HG02623 (cell line): ENCODE results near the gene EPHA2.
"Not testable (repeated sequence)": the region's sequence is repeated elsewhere in the genome, so short reads cannot be mapped to it uniquely, and the experiment has no call there.

ENCODE experiments used
- ATAC-seq: cut with Tn5 transposase; IDR thresholded peaks from one replicate; pipeline ENCODE4 v1.9.1; 2021; ENCODE audit warnings: moderate library complexity; ENCODE audit not compliant: unreplicated experiment

Gene EPHA2

DNA sequence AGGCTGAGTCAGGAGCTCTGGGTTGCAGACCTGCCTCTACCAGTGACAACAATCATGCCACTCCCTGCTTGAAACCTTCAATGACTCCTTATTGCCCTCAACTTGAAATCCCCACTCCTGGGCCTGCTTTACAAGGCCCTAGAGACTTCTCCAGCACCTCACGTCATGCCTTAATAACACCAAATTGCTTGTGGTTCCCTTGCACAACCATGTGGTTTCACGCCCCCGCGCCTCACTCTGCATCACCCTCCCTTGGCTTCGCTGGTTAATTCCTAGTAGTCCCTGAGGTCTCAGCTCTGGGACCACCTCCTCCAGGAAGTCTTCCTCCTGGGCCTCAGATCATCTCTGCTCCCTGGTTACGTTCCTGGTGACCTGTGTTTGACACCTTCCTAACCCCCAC is 33.0 kb downstream of the EPHA2 start:
- no peak for ATAC-seq

DNA sequence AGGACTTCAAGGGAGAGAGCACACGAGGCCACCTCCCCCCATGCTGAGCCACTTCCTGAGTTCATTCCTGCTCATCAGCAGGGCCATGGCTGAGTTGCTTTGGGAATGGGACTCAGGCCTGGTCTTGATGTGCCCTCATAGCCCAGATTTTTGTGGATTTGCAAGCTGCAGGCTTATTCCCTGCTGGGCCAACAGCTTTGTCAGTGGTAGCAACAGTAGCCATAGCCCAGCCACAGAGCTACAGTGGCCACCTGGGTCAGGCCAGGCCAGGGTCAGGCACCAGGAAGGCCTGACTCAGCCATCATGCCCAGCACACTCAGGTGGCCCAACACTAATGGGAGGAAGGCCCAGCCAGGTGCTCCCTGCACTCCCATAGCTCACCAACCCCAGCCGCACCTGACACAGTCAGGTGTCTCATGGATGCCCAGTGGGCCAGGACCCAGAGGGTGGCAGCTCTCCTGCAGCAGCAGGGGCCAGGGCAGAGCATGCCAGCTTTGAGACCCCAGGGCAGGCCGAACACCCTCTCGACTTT is 33.5 kb downstream of the EPHA2 start:
- no peak for ATAC-seq

DNA sequence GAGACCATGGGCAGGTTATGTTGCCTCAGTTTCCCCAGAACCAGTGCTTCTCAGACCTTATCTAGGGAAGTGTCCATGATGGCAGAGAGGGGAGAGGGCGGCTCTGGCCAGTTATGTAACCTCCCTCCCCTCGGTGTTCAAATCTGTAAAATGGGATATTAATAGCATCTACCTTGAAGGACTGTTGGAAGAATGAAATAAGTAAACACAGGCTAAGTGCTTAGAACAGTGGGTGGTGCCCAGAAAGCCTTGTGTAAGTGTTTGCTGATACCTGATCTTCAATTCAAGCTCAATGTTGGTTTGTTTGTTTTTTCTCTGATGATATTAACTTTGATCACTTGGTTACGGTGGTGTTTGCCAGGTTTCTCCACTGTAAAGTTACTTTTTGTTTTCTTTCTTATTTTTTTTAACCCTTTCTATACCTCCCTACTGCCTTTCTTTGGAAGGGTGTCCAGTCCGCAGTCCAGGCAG is 34.9 kb downstream of the EPHA2 start:
- no peak for ATAC-seq

DNA sequence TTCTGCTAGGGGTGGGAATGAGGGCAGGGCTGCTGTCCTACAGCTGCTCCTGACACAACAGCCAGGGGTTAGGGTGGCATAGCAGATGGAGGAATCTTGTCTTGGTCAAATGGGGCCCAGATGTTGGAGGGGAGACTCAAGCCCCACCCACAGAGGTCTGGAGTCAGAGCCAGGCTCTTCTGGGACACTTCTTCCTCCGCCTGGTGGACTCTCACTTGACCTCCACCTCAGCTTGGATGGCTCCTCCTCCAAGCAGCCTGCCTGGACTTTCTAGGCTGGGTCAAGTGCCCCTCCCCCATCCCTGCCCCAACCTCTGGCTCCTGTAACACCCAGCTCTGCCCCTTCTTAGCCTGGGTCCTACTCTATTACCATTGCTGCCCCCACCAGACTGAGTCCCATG is 35.5 kb downstream of the EPHA2 start:
- ATAC-seq: no peak

DNA sequence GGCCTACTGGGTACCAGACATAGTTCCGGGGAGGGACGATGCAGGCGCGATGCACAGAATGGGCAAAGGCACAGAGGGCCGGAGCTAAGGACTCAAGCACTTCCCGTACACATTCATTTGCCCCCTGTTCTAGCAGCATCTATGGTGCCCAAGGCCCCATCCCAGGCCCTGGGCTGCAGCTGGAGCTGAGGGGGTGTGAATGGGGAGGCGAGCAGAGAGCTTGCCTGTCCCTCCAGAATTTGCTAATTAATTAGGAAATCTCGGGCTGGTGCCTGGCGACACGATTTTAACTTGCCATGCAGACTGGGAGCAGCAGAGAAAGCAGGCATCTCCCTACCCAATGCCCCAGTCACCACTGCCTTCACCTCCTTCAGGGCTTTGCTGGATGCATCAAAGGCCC is 35.9 kb downstream of the EPHA2 start:
- no peak for ATAC-seq

DNA sequence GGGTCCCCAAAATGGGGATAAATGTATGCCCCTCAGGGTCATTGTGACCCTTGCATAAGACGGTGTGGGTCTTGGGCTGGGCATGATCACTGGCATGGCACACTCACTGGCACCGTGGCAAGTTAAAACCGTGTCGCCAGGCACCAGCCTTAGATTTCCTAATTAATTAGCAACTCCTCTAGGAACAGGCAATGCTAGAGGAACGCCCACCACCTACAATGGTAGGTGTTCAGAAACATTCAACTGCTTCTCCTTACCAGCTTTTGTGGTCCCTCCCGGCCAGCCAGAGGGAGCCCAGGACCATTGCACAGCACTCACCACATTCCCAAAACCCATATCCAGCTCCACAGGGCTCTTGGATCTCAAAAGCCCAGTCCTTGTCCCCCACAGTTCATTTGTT is 36.4 kb downstream of the EPHA2 start:
- no peak for ATAC-seq

DNA sequence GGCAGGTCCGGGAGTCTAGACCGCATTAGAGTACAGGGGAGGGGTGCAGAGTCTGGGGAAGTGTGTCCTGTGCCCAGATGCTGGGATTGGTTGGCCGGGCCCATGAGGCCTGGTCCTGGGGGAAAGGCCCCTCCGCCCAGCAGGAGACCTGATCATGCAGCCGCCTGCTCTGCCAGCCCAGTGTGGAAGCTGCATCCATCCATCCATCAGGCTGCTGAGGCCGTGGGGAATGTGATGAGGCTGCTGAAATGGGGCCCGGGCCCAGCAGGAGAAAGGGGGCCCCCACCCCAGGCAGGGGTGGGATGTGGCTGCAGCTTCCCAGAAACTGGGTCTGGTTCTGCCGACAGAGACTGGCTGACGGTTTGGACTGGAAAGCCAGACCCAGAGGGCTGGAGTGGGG is 37.2 kb downstream of the EPHA2 start:
- ATAC-seq: no peak

DNA sequence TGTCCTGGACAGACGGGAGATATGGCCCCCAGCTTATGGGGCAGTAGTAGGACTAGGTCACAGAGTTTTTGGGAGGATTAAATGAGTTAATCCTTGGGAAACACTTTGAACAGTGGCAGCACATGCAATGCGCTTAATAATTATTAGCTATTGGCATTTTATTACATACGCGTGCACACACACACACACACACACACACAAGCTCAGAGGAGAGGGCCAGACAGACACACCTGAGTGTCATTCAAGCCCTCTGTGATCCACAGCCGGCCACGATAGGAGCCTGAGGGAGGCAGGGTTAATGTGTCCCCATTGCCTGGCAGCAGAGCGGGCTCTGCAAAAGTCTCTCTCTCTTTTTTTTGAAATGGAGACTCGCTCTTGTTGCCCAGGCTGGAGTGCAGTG is 37.9 kb downstream of the EPHA2 start:
- no peak for ATAC-seq

DNA sequence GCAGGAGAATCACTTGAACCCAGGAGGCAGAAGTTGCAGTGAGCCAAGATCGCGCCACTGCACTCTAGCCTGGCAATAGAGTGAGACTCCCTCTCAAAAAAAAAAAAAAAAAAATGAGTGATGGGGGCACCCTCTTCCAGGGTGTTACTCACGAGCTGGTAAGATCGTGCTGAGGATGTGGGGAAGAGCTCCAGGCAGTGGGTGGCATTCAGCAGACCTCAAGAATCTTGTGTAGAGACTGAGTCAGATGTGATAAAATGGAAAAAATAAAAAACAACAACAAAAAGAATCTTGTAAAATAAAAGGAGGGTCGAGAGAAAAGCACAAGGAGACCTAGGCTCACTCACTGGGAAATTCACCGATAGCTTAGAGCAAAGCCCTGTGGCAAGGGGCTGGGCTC is 38.5 kb downstream of the EPHA2 start:
- ATAC-seq: no peak

DNA sequence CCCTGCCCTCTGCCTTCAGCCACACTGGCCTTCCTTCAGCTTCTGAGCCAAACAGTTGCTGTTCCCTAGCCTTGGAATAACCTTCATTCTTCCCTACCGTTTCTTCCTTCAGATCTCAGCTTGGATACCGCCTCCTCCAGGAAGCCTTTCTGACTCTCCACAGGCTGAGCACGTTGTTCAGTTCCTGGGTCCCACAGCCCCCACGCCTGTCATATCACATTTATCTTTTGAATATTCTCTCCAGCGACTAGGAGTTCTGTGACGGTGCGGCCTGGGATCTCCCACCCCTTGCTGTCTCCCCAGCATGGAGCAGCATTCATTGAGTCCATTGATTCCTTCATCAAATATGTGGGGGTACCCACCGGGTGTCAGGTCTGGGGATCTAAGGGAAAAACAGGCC is 39.2 kb downstream of the EPHA2 start:
- ATAC-seq: no peak

DNA sequence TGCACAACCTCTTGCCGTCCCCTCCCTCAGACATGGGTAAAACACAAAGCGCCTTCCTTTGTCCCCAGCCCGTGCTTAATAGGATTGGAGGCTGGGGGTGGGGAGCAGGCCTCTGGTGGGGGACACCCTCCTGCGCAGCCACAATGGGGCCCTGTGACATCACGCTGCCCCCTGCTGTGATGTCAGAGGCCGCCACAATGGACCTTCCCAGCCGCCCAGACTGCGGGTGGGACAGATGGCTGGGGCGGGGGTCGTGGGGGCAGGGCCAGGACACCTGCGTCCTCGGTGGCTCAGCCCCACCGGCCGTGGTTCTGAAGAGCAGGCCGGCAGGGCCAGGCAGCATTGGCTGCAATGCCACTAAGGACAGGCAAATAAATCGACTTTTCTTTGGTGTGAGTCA is 39.9 kb downstream of the EPHA2 start:
- no peak for ATAC-seq

DNA sequence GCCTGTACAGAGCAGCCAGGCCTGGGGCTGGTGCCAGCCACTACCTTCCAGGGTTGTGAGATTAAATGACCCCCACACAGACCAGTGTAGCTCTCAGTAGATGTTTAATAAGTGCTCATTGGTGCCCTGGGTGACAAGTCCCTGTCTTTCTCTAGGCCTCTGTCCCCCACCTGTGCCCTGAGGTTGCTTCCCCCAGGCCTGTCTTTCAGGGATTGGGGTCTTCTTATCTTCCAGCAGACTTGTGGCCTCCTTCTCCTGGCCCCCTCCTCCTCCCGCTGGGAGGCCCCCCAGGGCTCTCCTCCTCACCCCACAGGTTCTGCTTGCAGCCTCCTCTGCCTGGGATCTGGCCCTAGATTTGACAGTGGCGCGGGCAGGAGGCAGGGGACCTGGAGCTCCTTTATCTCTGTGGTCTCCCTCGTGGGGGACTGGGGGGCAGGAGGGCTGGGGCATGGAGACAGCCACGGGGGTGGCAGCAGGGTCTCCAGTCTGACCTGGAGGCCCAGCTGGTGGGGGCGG is 40.3 kb downstream of the EPHA2 start:
- no peak for ATAC-seq

DNA sequence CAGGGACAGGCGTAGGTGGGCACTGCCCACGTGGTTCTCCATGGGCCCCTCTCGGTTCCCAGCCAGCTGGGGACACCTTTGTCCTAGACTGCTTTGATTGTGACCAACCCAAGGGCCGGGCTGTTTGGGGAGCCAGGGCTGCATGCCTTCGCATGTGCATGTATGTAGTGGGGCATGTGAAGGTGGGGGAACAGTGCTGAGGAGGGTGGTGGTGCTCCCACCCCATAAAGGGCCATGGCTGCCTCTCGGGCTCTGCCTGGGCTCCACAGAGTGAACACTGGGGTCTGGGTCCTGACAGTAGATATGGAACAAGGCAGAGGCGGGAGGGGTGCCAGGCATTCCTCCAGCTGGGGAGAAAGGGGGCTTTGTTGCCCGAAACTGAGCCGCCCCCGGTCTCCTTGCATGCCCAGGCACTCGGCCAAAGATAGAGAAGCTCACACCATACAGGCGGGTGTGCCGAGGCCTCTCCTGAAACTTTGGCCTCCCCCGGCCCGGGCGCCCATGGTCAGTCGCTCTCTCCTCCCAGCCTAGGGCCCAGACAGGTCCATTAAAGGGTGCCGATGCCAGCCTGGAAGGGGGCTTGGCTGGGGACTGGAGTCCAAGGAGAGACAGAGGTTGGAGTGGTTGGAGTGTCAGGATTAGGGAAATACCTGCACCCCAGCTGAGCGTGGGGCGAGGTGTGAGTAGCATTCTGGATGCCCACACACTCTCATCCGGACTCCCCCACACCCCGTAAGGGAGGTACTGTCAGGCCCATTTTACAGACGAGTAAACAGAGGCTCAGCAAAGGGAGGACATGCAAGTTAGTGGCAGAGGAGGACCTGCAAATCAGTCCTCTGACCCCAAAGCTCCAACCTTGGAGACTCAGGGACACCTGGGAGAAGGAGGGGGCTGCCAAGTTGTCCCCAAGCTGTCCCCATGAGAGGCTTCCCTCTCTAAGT is 41.1 kb downstream of the EPHA2 start:
- no peak for ATAC-seq

DNA sequence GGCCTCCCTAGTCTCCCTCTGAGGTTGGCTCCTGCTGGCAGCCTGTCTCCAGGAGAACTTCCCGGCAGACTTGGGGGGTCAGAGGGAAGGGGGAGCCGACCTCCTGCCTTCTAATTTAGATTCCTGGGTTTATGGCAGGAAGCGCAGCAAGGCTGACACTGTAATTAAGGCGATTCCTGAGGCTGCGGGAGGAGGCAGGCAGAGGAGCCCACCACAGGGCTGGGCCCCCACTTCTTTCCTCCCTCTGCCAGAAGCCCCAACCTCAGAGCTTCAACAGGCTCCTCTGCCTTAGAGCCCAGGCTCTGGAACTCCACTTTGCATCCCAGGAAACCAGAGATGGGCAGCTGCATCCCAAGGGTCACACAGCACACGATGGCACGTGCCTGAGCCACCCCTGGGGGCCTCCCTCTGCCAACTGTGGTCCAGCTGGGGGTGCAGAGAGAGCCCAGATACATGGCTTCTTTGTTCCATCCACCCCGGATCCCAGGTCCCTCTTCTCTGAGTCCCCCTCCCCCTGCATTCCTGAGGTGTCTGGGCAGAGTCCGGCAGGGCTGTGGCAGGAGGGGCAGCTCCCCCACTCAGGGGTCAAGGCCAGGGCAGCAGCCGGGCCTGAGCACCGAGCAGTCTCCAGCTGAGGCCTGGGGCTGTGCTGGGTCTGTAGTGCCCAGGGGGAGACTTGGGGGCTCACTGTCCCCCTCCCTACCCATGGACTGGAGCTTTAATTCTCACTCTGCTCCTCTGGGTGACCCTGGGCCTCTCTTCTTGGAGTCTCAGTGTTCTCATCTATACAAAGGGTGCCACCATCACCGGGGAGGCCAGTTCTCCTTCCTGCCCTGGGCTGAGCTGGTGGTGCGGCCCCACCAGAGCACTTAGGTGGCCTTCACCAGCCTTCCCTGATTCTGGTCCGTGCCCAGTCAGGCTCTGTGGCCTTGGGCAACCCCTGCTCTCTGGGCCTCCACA is 43.0 kb downstream of the EPHA2 start:
- ATAC-seq: no peak

DNA sequence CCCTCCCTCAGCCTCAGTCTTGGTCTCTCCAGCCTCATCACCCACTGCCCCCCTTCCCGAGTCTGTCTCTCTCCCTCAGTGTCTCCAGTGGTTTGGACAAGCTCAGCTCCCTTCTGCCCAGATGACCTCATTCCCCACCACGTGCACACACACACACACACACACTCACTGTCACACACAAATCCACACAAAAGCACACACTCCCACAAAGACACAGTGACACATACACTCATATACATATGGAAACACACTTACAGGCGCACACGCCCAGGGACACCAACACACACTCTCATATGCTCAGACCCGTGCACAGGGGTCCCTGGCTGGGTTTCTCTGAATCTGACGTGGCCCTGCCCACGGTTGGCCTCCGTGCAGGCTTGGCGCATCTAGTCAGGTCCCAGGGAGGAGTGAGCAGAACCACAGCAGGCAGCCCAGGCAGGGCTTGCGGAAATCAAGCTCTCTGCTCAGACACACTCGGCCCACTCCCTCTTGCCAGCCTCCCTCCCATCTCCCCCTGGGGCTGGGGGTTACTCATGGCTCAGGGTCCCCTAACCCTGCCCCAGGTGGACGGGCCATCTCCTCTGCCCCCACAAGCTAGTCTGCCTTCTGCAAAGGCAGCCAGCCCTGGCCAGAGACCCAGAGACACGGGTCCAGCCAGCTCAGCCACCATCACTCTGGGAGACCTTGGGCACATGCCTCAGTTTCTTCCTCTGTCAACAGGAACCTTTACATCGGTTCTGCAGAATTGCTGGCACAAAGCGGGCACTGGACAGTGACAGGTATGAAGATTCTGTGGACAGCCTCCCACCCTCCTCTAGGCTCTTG is 43.9 kb downstream of the EPHA2 start:
- ATAC-seq: no peak

DNA sequence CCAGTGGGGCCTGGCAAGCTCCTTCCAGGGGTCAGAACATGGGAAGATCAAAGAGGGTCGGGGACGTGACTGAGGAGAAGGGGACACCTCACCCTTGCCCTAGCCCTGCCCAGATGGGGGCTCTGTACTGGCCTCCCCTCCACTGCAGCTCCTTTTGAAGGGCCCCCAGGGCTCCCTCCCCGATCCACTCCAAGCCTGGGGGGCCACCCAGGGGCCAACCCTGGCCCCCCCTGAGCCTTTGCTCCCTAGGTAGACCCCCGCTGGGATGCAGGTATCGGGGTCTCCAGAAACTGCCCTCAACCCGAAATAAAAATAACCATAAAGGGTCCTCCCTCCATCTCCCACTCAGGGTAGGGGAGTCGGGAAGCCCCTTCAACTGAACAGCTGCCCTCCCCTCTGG is 45.0 kb downstream of the EPHA2 start:
- ATAC-seq: no peak

DNA sequence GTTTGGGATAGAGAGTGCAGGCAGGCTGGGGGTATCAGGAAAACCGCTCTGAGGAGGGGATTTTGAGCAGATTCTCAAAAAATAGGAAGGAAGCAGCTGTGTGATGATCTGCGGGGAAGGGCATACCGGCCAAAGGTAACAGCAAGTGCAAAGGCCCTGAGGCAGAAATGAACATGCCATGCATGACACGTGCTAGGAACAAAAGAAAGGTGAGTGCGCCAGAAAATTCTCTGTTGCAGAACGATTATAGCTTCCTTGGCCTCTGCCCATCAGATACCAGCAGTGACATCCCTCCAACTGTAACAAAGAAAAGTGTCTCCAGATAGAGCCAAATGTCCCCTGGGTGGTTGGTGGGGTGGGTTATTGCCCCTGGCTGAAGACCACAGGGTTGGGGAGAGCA is 45.4 kb downstream of the EPHA2 start:
- ATAC-seq: no peak

DNA sequence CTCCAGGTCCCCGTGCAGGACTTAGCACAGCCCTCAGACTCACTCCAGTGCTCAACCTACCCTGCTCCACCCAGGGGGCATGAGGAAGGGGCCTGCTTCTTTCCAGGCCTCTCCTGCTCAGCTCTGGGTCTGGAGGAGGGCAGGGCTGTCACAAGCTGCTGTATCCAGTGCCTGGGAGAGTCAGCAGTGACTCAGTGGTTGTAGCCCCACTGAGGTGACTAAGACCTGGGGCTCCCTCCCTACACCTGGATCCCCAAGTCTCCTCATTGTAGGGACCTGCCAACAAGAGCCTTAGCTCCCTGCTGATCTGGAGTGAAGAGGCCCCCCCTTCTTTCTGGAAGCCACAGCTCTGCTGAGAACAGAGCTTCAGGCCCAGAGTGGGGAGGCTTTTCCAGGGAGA is 46.3 kb downstream of the EPHA2 start:
- no peak for ATAC-seq

DNA sequence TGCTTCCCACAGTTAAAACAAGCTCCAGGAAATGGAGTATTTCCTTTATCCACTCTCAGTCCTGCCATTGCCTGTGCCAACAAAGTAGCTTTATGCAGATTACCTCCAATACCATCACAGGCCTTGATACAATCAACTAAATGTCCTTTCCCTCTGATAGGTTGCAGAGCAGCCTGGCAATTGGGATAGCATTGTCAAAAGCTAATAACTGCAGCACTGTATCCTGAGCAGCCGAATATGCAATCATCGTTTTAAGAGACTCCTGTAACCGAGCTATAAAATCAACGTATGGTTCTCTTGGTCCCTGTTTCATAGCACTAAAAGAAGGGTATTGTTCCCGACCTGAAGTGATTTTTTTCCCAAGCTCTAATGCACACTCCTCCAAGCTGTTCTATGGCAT is 48.8 kb downstream of the EPHA2 start:
- not testable (repeated sequence) for ATAC-seq

DNA sequence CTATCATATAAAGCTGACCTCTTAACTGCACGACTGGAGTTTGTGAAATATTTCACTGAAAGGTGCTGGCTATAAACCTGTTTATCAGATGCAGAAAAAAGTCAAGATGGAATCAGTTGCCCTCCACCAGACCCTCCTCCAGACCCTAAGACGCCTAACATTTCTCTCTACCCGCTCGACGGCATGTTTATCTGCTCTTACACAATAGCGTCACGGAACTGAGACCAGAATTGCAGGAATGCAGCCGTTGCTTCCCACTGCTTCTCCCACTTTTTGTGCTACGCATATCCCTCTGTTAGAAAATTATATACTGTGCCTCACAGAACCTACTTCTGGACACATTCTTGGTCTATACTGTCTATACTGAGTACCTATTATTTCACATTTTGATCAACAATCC is 54.2 kb downstream of the EPHA2 start:
- no peak for ATAC-seq
